Suprapubic skin (tissue), 3 donors: ENCODE measurements around the gene TP53AIP1.

Experiments
- EP300 ChIP-seq: sonication (generic); formaldehyde crosslinking; IDR thresholded peaks from one replicate; pipeline ENCODE4 v1.6.1; 2017; ENCODE audit warnings: antibody characterized with exemption
- POLR2A ChIP-seq, 2 donors: fragments of 450-650 bp; IDR thresholded peaks; one replicate each; pipeline ENCODE4 v1.6.1; 2017; ENCODE audit warnings: antibody characterized with exemption in 2 of 2, mild to moderate bottlenecking in 2 of 2, moderate library complexity in 2 of 2
- TF ChIP-seq, protein P1 (sequence below), 2 donors: fragments of 200-600 bp in 1 of 2; fragments of 450-650 bp in 1 of 2; sonication (generic) in 1 of 2; IDR thresholded peaks; one replicate each; pipeline ENCODE4 v1.5.1; 2016 to 2019; ENCODE audit warnings: antibody characterized with exemption in 2 of 2, mild to moderate bottlenecking in 1 of 2, moderate library complexity in 1 of 2

DNA sequence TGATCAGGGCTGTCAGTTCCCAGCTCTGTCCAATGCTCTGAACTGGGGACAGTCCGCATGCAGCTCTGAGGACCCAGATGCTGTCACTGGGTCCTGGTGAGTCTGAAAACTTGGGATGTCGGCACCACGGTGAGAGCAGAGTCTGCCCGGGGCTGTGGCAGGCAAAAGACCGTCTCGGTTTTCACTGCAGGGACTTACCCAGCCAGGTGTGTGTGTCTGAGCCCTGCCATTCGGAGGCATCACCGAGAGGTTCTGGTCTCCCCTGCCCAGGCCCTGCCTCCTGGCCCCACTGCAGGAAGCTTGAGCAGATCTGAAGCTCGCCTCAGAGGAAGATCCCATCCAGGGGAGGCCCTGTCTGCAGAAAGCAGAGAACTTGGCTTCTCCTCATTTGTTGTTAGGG is 5.2 kb downstream of the TP53AIP1 start:
- no peak for TF ChIP-seq POLR2A (IDR thresholded peaks at IDR 0.05)
- TF ChIP-seq, protein P1, sequence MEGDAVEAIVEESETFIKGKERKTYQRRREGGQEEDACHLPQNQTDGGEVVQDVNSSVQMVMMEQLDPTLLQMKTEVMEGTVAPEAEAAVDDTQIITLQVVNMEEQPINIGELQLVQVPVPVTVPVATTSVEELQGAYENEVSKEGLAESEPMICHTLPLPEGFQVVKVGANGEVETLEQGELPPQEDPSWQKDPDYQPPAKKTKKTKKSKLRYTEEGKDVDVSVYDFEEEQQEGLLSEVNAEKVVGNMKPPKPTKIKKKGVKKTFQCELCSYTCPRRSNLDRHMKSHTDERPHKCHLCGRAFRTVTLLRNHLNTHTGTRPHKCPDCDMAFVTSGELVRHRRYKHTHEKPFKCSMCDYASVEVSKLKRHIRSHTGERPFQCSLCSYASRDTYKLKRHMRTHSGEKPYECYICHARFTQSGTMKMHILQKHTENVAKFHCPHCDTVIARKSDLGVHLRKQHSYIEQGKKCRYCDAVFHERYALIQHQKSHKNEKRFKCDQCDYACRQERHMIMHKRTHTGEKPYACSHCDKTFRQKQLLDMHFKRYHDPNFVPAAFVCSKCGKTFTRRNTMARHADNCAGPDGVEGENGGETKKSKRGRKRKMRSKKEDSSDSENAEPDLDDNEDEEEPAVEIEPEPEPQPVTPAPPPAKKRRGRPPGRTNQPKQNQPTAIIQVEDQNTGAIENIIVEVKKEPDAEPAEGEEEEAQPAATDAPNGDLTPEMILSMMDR (IDR thresholded peaks at IDR 0.05) = no peak
- no peak for TF ChIP-seq EP300
